GM21619 (cell line): ENCODE data around the gene FGF18.
"Not testable (repeated sequence)": the region's sequence is repeated elsewhere in the genome, so short reads cannot be mapped to it uniquely, and the experiment has no call there.

ENCODE experiments used
- ATAC-seq: cut with Tn5 transposase; IDR thresholded peaks from one replicate; pipeline ENCODE4 v1.9.1; 2021; ENCODE audit not compliant: unreplicated experiment

The FGF18 gene

GRCh38 chr5:171418982-171419687 is at the start of gene FGF18:
Gene FGF18, plus strand, starts transcription at chr5:171419647. Its CDS starts 553 bp downstream, at chr5:171420200.
- ATAC-seq: peak; percentile 41

GRCh38 chr5:171369898-171370297 is 49.5 kb upstream of the FGF18 start:
- ATAC-seq: no peak

- not testable (repeated sequence) for ATAC-seq
Observed at GRCh38 chr5:171370881-171371280, 48.6 kb upstream of the FGF18 start.

- ATAC-seq: no peak
Observed at GRCh38 chr5:171371326-171371725, 48.1 kb upstream of the FGF18 start.

- ATAC-seq: no peak
Observed at GRCh38 chr5:171379961-171380360, 39.5 kb upstream of the FGF18 start.

GRCh38 chr5:171384416-171384815 is 35.0 kb upstream of the FGF18 start:
- ATAC-seq: not testable (repeated sequence)

GRCh38 chr5:171384999-171385398 is 34.4 kb upstream of the FGF18 start:
- not testable (repeated sequence) for ATAC-seq

GRCh38 chr5:171386006-171386671 is 33.3 kb upstream of the FGF18 start:
- no peak for ATAC-seq

GRCh38 chr5:171386861-171387344 is 32.5 kb upstream of the FGF18 start:
- no peak for ATAC-seq

GRCh38 chr5:171387345-171387969 is 32.0 kb upstream of the FGF18 start, which contains the start of gene NPM1:
Gene NPM1, plus strand, starts transcription at chr5:171387849. Its CDS starts 100 bp downstream, at chr5:171387949.
- peak; percentile 78 for ATAC-seq

GRCh38 chr5:171387970-171388815 is 31.3 kb upstream of the FGF18 start:
- peak; percentile 38 for ATAC-seq

- ATAC-seq: no peak
Observed at GRCh38 chr5:171388816-171389168, 30.7 kb upstream of the FGF18 start.

- no peak for ATAC-seq
Observed at GRCh38 chr5:171390883-171391677, 28.4 kb upstream of the FGF18 start.

- no peak for ATAC-seq
Observed at GRCh38 chr5:171391996-171392577, 27.4 kb upstream of the FGF18 start.

- no peak for ATAC-seq
Observed at GRCh38 chr5:171392585-171393159, 26.8 kb upstream of the FGF18 start.

GRCh38 chr5:171395042-171395441 is 24.4 kb upstream of the FGF18 start:
- ATAC-seq: no peak

- not testable (repeated sequence) for ATAC-seq
Observed at GRCh38 chr5:171396583-171396982, 22.9 kb upstream of the FGF18 start.

- no peak for ATAC-seq
Observed at GRCh38 chr5:171397190-171397589, 22.3 kb upstream of the FGF18 start.

- ATAC-seq: no peak
Observed at GRCh38 chr5:171397599-171397998, 21.8 kb upstream of the FGF18 start.
